Body of pancreas (tissue), 4 donors: ENCODE measurements around the gene ANAPC2. TPM values are rescaled to one million over a fixed set of nuclear protein-coding genes. Genes with fewer than 3 reads are reported as not detected.

ENCODE experiments used
- ATAC-seq: fragments of 150-250 bp; one replicate; pipeline ENCODE4 v1.9.1; 2016
- DNase-seq, 4 donors: peaks; one replicate each; pipeline ENCODE4 v3.0.0-alpha.2; 2019
- H3K27ac ChIP-seq, 4 donors: fragments of 200-600 bp; sonication (generic); 1 replicate in 3 of 4; 2 replicates in 1 of 4; pipeline versions ENCODE4 v1.5.1 to v1.6.1; 2016 to 2019; ENCODE audit warnings: mild to moderate bottlenecking in 1 of 4, mixed read lengths in 1 of 4, moderate library complexity in 1 of 4
- H3K27me3 ChIP-seq, 2 donors: fragments of 200-600 bp; sonication (generic); one replicate each; pipeline ENCODE4 v1.6.0; 2016; ENCODE audit warnings: mild to moderate bottlenecking in 1 of 2
- H3K36me3 ChIP-seq, 2 donors: fragments of 200-600 bp; sonication (generic); replicated peaks in 1 of 2; 2 replicates each; pipeline ENCODE4 v1.5.1; 2016; ENCODE audit warnings: low read depth in 2 of 2; ENCODE audit not compliant: insufficient read depth in 1 of 2
- H3K4me1 ChIP-seq: fragments of 200-600 bp; sonication (generic); one replicate; pipeline ENCODE4 v1.6.0; 2016
- H3K4me3 ChIP-seq, 2 donors: fragments of 200-600 bp; sonication (generic); 1 replicate in 1 of 2; 2 replicates in 1 of 2; pipeline ENCODE4 v1.5.1; 2016 to 2019
- H3K9me3 ChIP-seq, 3 donors: fragments of 200-600 bp; sonication (generic); 1 replicate in 2 of 3; 2 replicates in 1 of 3; pipeline ENCODE4 v1.5.1; 2016
- CTCF ChIP-seq, 7 experiments: fragments of 450-650 bp in 4 of 7; fragments of 200-600 bp in 3 of 7; sonication (generic) in 3 of 7; IDR thresholded peaks; one replicate each; pipeline ENCODE4 v1.5.1; 2016 to 2019; ENCODE audit warnings: antibody characterized with exemption in 7 of 7
- POLR2A ChIP-seq, 3 donors: fragments of 450-650 bp; IDR thresholded peaks; one replicate each; pipeline ENCODE4 v1.6.1; 2016; ENCODE audit warnings: antibody characterized with exemption in 3 of 3, mild to moderate bottlenecking in 2 of 3
- WGBS, 2 donors: methylation state at CpG; one replicate each; pipeline ENCODE4 v1.1.5; 2017; 5-methylcytosine and 5-hydroxymethylcytosine counted together
- intact Hi-C: fragments of 100-400 bp; cut with DNase I; formaldehyde crosslinking; loops from one replicate; pipeline ENCODE4 v1.15.1; 2023
- total RNA-seq, 2 donors: library from RNA; depleted of rRNA; stranded (reverse); fragments of >200 nt; gene quantifications; one replicate each; pipeline ENCODE4 v1.1.0, GENCODE V29; 2016

Gene ANAPC2
- total RNA-seq, 2 donors from 2014 or later: 24.1 to 51.7 TPM

- DNase-seq (no peak), ATAC-seq (no peak)
- Histone ChIP-seq H3K4me3 (no peak overlapping the region), H3K4me1 (peaks cover 91% of the 10 kb centered on the region), H3K9me3 (no peaks in the 10 kb centered on the region), H3K27me3 (no peaks in the 10 kb centered on the region), H3K36me3 (peaks cover 0 to 2% of the 10 kb centered on the region in 2 donors), H3K27ac (peak overlapping the region; percentile 13 to 93 (median 58))
- TF ChIP-seq POLR2A (IDR thresholded peaks at IDR 0.05) (peak in 1 of 3 donors; percentile 6), CTCF (IDR thresholded peaks at IDR 0.05) (no peak)
- 69% methylated on average over 21 of the region's 22 CpGs; no CpG with 5 or more reads in 1 of the 2 donors for WGBS, 2 donors
- intact Hi-C loops: loop anchor here (5.0 kb wide), 1 partner anchor 40 kb away; the partner anchor contains the start of gene SLC34A3
Measured at GRCh38 chr9:137191691-137192447, 3.5 kb upstream of the ANAPC2 start.

GRCh38 chr9:137191245-137191644 is 2.9 kb upstream of the ANAPC2 start:
- Histone ChIP-seq H3K27me3 (no peaks in the 10 kb centered on the region), H3K4me3 (no peak overlapping the region), H3K36me3 (peaks cover 0 to 2% of the 10 kb centered on the region in 2 donors), H3K27ac (peak overlapping the region in 3 of 4 donors; percentile 93 to 96 (median 94)), H3K4me1 (peaks cover 91% of the 10 kb centered on the region), H3K9me3 (no peaks in the 10 kb centered on the region)
- WGBS, 2 donors: 66 to 79% methylated on average over 3 of the region's 3 CpGs
- TF ChIP-seq CTCF (IDR thresholded peaks at IDR 0.05): no peak
- no peak for TF ChIP-seq POLR2A (IDR thresholded peaks at IDR 0.05)
- intact Hi-C loops: loop anchor here (5.0 kb wide), 1 partner anchor 41 kb away; the partner anchor contains the start of gene SLC34A3
- DNase-seq (no peak), ATAC-seq (no peak)

- Histone ChIP-seq H3K36me3 (peaks cover 0 to 3% of the 10 kb centered on the region in 2 donors), H3K4me3 (no peak overlapping the region), H3K4me1 (peaks cover 91% of the 10 kb centered on the region), H3K9me3 (no peaks in the 10 kb centered on the region), H3K27me3 (no peaks in the 10 kb centered on the region), H3K27ac (peak overlapping the region; percentile 93 to 99 (median 95))
- WGBS, 2 donors: 20 to 25% methylated on average over 1 to 9 of the region's 9 CpGs
- TF ChIP-seq POLR2A (IDR thresholded peaks at IDR 0.05) (no peak), CTCF (IDR thresholded peaks at IDR 0.05) (peak in 4 of 7 experiments; percentile 24 to 38 (median 26))
- ATAC-seq: no peak
- intact Hi-C loops: loop anchor here (5.0 kb wide), 1 partner anchor 42 kb away; the partner anchor contains the start of gene SLC34A3
- peak in 2 of 4 donors; percentile 47 to 57 for DNase-seq
Measured at GRCh38 chr9:137190315-137190856, 2.0 kb upstream of the ANAPC2 start.

GRCh38 chr9:137189297-137190295 is 1.2 kb upstream of the ANAPC2 start:
- intact Hi-C loops: loop anchor here (5.0 kb wide), 1 partner anchor 43 kb away; the partner anchor contains the start of gene SLC34A3
- DNase-seq (peak; percentile 50 to 68 (median 67)), ATAC-seq (peak; percentile 3)
- Histone ChIP-seq H3K9me3 (no peaks in the 10 kb centered on the region), H3K36me3 (peaks cover 0 to 4% of the 10 kb centered on the region in 2 donors), H3K27me3 (no peaks in the 10 kb centered on the region), H3K4me3 (peak overlapping the region; percentile 79 to 90), H3K27ac (peak overlapping the region; percentile 93 to 99 (median 95)), H3K4me1 (peaks cover 83% of the 10 kb centered on the region)
- TF ChIP-seq CTCF (IDR thresholded peaks at IDR 0.05): peak in 1 of 7 experiments; percentile 23
- TF ChIP-seq POLR2A (IDR thresholded peaks at IDR 0.05): no peak
- WGBS, 2 donors: 7 to 14% methylated on average over 3 to 23 of the region's 23 CpGs
